GM18907 (cell line): Measurements from ENCODE around the gene AK3.
"Not testable (repeated sequence)": the region's sequence is repeated elsewhere in the genome, so short reads cannot be mapped to it uniquely, and the experiment has no call there.

ENCODE experiments used
- ATAC-seq: cut with Tn5 transposase; IDR thresholded peaks from one replicate; pipeline ENCODE4 v1.9.1; 2021; ENCODE audit warnings: mild to moderate bottlenecking, moderate library complexity; ENCODE audit not compliant: unreplicated experiment

The AK3 gene

DNA sequence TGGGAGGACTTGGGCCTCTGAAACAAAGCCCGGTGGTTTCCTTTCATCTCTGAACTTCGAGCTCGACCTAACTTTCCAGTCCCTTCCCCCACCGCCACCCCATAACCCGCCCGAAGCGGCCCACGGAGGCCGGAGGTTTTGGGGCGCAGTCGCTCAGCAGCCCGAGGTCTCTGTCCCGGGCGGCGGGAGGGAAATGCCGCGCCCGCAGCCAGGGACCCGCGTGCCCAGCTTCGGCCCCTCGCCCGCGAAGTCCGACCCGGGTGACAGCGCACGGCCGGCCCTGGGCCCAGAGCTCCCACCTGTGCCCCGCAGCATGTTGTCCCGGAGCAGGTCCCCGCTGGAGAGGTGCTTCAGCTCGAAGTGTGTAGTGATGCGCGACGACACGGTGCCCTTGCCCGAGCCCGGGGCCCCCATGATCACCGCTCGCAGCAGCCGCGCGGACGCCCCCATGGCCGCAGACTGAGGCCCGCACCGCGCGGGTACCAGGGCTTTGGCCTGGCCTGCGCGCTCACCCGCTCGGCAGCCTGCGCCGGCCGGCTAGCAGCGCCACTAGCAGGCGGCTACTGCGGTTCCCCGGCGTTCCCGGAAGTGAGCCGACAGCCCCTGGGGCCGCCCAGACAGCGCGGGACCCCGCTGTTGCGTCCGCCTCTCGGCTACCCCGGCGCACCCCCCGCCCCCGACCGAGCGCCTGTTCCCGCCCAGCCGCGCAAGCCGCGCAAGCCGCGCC is at the start of gene AK3:
Gene AK3 (minus strand): TSS at position 565 of the 727 bp plus-strand sequence. CDS start 115 bp downstream, at position 450.
- peak; percentile 90 for ATAC-seq

- ATAC-seq, result no peak
Observed at GRCh38 chr9:4788703-4789102, 47.7 kb upstream of the AK3 start.

DNA sequence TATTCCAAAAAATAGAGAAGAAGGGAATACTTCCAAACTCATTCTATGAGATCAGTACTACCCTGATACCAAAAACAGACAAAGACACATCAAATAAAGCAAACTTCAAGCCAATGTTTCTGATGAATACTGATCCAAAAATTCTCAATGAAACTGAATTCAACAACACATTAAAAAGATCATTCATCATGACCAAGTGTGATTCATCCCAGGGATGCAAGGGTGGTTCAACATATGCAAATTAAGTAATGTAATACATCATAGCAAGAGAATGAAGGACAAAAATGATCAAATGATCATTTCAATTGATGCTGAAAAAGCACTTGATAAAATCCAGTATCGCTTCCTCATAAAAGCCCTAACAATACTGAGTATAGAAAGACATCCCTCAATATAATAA is 46.9 kb upstream of the AK3 start:
- ATAC-seq, result no peak

DNA sequence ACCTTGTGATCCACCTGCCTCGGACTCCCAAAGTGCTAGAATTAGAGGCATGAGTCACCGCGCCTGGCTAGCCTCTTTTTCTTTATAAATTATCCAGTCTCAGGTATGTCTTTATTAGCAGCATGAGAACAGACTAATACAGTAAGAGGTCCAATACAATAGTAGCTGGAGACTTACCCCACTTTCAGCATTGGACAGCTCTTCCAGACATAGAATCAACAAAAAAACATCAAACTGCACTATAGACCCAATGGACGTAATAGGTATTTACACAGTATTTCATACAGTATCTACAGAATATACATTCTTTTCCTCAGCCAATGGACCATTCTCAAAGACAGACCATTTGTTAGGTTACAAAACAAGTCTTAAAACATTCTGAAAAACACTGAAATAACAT is 45.6 kb upstream of the AK3 start:
- no peak for ATAC-seq

DNA sequence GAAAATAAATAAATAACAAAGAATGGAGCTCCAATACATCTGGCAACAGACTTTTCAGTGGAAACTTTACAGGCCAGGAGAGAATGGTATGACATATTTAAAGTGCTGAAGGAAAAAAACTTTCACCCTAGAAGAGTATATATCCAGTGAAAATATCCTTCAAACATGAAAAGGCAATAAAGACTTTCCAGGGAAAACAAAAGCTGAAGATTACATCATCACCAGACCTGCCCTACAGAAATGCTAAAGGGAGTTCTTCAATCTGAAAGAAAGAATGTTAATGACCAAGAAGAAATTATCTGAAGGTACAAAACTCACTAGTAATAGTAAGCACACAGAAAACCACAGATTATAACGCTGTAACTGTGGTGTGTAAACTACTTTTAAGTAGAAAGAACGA is 43.4 kb upstream of the AK3 start:
- ATAC-seq, result no peak

DNA sequence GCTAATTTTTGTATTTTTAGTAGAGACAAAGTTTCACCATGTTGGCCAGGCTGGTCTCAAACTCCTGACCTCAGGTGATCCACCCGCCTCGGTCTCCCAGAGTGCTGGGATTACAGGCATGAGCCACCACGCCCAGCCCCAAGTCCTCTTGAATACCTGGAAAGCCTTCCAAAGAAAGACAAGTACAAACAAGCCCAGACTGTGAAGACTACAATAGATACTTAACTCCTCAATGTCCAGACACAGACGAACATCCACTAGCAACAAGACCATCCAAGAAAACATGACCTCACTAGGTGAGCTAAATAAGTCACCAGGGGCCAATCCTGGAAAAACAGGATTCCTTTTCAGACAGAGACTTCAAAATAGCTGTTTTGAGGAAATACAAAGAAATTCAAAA is 42.2 kb upstream of the AK3 start:
- not testable (repeated sequence) for ATAC-seq

- no peak for ATAC-seq
Observed at GRCh38 chr9:4781408-4781807, 40.4 kb upstream of the AK3 start.

- ATAC-seq, result no peak
Observed at GRCh38 chr9:4780651-4781050, 39.6 kb upstream of the AK3 start.

GRCh38 chr9:4774958-4775357 is 34.0 kb upstream of the AK3 start:
- not testable (repeated sequence) for ATAC-seq

DNA sequence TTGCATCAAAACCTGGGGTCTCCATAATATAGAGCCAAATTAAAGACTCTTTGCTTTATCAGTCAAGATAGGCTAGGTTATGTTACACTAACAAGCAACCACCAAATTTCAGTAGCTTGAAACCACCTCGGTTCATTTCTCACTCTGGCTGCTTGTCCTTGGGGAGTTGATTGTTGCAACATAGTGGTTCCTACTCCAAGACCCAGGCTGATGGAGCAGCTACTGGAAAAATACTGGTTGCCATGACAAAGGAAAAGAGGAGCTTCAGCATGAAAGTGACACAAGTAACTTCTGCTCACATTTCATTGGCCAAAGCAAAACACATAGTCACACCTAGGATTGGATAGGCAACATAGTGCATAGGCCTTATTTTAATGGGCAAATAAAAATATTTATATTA is 33.2 kb upstream of the AK3 start:
- no peak for ATAC-seq

DNA sequence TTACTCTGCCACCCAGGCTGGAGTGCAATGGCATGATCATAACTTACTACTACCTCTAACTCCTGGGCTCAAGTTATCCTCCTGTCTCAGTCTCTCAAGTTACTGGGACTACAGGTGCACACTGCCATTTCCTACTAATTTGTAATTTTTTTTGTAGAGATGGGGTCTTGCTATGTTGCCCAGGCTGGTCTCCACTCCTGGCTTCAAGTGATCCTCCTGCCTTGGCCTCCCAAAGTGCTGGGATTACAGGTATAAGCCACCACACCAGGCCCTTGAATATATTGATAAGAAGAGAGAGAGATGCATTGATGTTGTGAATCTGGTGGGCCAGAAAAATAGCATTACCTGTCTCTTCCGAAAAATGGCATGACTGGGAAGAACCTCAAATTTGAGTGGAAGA is 30.8 kb upstream of the AK3 start:
- no peak for ATAC-seq

GRCh38 chr9:4769321-4770080 is 28.5 kb upstream of the AK3 start:
- ATAC-seq, result no peak

- no peak for ATAC-seq
Observed at GRCh38 chr9:4768681-4769080, 27.7 kb upstream of the AK3 start.

DNA sequence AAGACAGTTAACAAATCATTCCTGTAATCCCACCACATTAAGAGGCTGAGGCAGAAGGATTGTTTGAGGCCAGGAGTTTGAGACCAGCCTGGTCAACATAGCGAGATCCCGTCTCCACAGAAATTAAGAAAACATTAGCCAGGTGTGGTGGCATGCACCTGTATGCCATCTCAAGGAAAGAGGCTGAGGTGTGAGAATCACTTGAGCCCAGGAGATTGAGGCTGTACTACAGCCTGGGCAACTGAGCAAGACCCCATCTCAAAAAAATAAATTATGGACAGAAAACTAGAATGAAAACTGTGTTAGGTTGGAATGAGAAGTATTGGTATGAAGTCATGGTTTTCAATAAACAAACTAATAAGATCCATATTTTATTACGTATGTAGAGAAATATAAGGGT is 23.0 kb upstream of the AK3 start:
- ATAC-seq, result no peak

DNA sequence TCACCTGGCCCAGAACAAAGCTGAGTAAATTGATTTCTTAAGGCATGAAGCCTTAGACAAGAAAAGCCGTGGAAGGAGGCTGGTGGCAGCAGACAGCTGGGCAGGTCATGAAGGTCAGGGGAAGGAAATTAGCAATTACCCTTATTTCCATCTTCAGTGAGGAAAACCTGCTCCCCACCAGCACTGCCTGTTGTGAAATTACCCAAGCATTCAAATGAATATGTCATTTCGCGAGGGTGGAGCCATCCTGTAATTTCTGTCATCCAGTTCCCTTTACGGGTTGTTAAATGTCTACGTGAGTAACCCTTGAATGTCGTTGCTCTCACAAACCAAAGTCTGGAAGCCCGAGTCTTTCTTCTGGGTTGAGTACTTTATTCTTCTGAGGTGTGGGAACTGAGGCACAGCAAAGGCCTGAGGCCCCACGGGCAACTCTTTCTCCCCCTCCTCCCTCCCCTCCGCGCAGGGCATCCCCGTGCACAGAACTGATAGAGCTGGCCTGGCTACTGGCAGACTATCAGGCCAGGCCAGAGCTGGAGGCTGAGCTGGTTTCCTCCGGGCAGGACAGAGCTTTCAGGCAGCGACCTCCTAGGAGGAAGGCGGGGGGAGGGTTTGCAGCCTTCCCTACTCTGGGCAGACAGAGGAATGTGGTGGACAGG is 22.0 kb upstream of the AK3 start:
- ATAC-seq, result peak; percentile 16

DNA sequence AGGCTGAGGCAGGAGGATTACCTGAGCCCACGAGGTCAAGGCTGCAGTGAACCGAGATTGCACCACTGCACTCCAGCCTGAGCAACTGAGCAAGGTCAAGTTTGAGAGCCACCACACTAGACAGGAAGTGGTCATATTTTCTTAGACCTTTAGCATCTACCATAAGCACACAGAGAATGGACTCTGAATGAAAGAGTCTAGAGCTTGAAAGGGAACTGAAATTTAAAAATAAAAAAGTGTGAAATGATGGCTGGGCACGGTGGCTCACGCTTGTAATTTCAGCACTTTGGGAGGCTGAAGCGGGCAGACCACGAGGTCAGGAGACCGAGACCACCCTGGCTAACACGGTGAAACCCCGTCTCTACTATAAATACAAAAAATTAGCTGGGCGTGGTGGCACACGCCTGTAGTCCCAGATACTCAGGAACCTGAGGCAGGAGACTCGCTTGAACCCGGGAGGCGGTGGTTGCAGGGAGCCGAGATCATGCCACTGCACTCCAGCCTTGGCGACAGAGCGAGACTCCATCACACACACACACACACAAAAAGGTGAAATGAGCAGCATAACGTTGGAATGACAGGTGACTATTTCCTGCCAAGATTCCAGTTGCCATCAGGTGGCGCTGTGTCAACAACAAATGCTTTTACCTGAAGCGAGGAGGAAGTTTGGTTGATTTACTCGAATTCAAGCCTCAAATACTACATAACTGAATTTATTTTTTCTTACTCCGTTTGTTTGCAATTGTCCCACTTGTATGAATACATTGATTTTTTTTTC is 21.3 kb upstream of the AK3 start:
- peak; percentile 85 for ATAC-seq

GRCh38 chr9:4760122-4760521 is 19.1 kb upstream of the AK3 start:
- no peak for ATAC-seq

DNA sequence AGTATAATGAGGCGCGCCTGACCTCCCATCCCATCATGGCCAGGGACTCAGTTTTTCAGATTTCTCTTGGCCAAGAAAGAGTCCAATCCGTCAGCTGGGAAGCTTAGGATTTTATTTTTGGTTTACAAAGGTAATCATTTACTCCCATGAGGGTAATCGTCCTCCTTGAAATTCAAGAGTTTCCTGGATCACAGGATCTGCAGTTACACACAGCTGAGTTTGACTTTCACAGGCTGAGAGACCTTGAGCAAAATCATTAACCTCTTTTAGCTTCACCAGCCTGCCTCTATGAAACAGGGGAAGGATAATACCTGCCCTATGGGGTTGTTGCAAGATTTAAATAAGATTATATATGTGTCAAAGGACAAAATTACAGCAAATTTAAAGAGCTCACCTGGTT is 15.4 kb upstream of the AK3 start:
- no peak for ATAC-seq

GRCh38 chr9:4755026-4755609 is 14.1 kb upstream of the AK3 start:
- no peak for ATAC-seq

DNA sequence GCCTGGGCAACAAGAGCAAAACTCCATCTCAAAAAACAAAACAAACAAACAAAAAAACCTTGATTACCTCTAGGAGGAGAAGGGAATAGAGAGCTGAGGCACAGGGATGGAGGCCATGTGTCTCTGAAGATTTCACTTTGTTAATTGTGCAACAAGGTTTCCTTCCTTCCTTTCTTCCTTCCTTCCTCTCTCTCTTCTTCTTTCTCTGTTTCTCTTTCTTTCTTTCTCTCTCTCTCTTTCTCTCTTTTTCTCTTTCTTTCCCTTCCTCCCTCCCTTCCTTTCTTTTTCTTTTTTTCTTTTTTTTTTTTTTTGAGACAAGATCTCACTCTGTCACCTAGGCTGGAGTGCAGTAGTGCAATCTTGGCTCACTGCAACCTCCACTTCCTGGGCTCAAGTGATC is 13.5 kb upstream of the AK3 start:
- ATAC-seq, result not testable (repeated sequence)
